ENCODE measurements around the gene ASXL1.

GRCh38 chr20:32463642-32464400 lies 105.7 kb downstream of the ASXL1 start:
- TF ChIP-seq, protein P1, sequence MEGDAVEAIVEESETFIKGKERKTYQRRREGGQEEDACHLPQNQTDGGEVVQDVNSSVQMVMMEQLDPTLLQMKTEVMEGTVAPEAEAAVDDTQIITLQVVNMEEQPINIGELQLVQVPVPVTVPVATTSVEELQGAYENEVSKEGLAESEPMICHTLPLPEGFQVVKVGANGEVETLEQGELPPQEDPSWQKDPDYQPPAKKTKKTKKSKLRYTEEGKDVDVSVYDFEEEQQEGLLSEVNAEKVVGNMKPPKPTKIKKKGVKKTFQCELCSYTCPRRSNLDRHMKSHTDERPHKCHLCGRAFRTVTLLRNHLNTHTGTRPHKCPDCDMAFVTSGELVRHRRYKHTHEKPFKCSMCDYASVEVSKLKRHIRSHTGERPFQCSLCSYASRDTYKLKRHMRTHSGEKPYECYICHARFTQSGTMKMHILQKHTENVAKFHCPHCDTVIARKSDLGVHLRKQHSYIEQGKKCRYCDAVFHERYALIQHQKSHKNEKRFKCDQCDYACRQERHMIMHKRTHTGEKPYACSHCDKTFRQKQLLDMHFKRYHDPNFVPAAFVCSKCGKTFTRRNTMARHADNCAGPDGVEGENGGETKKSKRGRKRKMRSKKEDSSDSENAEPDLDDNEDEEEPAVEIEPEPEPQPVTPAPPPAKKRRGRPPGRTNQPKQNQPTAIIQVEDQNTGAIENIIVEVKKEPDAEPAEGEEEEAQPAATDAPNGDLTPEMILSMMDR (IDR thresholded peaks at IDR 0.05): no peak
- no peak for TF ChIP-seq POLR2A (IDR thresholded peaks at IDR 0.05)
- TF ChIP-seq POLR2AphosphoS5 (IDR thresholded peaks at IDR 0.05): peak in 1 of 3 donors; percentile 35
- TF ChIP-seq EP300 (IDR thresholded peaks at IDR 0.05): no peak

Data from stomach (tissue), 4 donors.